GM19372 (cell line): Measurements from ENCODE around the gene AOC2.

Experiments
- ATAC-seq: cut with Tn5 transposase; IDR thresholded peaks from one replicate; pipeline ENCODE4 v1.9.1; 2021; ENCODE audit warnings: mild to moderate bottlenecking, low read depth, moderate library complexity; ENCODE audit not compliant: unreplicated experiment

The AOC2 gene

GRCh38 chr17:42844271-42844670 is at the start of gene AOC2:
TSS of gene AOC2 (plus strand) at chr17:42844580. CDS start at chr17:42844627, 47 bp downstream.
- ATAC-seq, result no peak

GRCh38 chr17:42795061-42795460 is 49.3 kb upstream of the AOC2 start:
- ATAC-seq, result no peak

- ATAC-seq, result no peak
These were observed 48.9 kb upstream of the AOC2 start for GRCh38 chr17:42795465-42795864.

- no peak for ATAC-seq
These were observed 48.2 kb upstream of the AOC2 start for GRCh38 chr17:42796066-42796758.

- no peak for ATAC-seq
These were observed 47.0 kb upstream of the AOC2 start for GRCh38 chr17:42797067-42798007.

GRCh38 chr17:42798011-42798382 is 46.4 kb upstream of the AOC2 start:
- no peak for ATAC-seq

- no peak for ATAC-seq
These were observed 45.7 kb upstream of the AOC2 start, which contains the start of the genes CNTD1 and COA3 for GRCh38 chr17:42798383-42799380. TSS of gene CNTD1 (plus strand) at chr17:42798861. CDS start at chr17:42799068, 207 bp downstream. TSS of gene COA3 (minus strand) at chr17:42798704. CDS start at chr17:42798681, 23 bp downstream.

- no peak for ATAC-seq
These were observed 41.1 kb upstream of the AOC2 start for GRCh38 chr17:42803074-42803883.

GRCh38 chr17:42804918-42805367 is 39.4 kb upstream of the AOC2 start:
- ATAC-seq, result no peak

- ATAC-seq, result no peak
These were observed 38.1 kb upstream of the AOC2 start for GRCh38 chr17:42806249-42806648.

- ATAC-seq, result no peak
These were observed 35.1 kb upstream of the AOC2 start for GRCh38 chr17:42809250-42809649.

GRCh38 chr17:42814633-42815399 is 29.6 kb upstream of the AOC2 start:
- ATAC-seq, result no peak

GRCh38 chr17:42817866-42818265 is 26.5 kb upstream of the AOC2 start:
- ATAC-seq, result no peak

- ATAC-seq, result no peak
These were observed 26.0 kb upstream of the AOC2 start for GRCh38 chr17:42818379-42818778.

- no peak for ATAC-seq
These were observed 24.3 kb upstream of the AOC2 start for GRCh38 chr17:42819939-42820535.

GRCh38 chr17:42821176-42821575 is 23.2 kb upstream of the AOC2 start:
- ATAC-seq, result no peak

- no peak for ATAC-seq
These were observed 16.9 kb upstream of the AOC2 start for GRCh38 chr17:42827472-42827871.

GRCh38 chr17:42830971-42831370 is 13.4 kb upstream of the AOC2 start:
- no peak for ATAC-seq
